Smooth muscle cell (in vitro differentiated cells): ENCODE results near the gene VTI1A. TPM values are rescaled to one million over a fixed set of nuclear protein-coding genes. Genes with fewer than 3 reads are reported as not detected.

Experiments
- DNase-seq: peaks from one replicate; lab custom pipeline; 2025; ENCODE audit not compliant: unreplicated experiment; lab: John Stamatoyannopoulos, UW
- H2AFZ ChIP-seq: fragments of 200-600 bp; sonication (generic); 2 replicates; pipeline ENCODE4 v1.6.0; 2016; ENCODE audit warnings: antibody characterized with exemption, low read depth, mild to moderate bottlenecking
- H3F3A ChIP-seq: fragments of 200-600 bp; sonication (generic); 2 replicates; pipeline ENCODE4 v1.6.0; 2017; ENCODE audit warnings: antibody characterized with exemption, low read depth
- H3K27ac ChIP-seq: fragments of 200-600 bp; sonication (generic); 2 replicates; pipeline ENCODE4 v1.5.1; 2016; ENCODE audit warnings: low read depth, mild to moderate bottlenecking
- H3K27me3 ChIP-seq: fragments of 200-600 bp; sonication (generic); 2 replicates; pipeline ENCODE4 v1.6.1; 2016; ENCODE audit warnings: low read depth, mild to moderate bottlenecking
- H3K36me3 ChIP-seq: fragments of 200-600 bp; sonication (generic); 2 replicates; pipeline ENCODE4 v1.5.1; 2016; ENCODE audit warnings: low read depth
- H3K4me1 ChIP-seq: fragments of 200-600 bp; sonication (generic); 2 replicates; pipeline ENCODE4 v1.5.1; 2016; ENCODE audit warnings: low read depth
- H3K4me2 ChIP-seq: fragments of 200-600 bp; sonication (generic); 2 replicates; pipeline ENCODE4 v1.6.0; 2016; ENCODE audit warnings: mild to moderate bottlenecking
- H3K4me3 ChIP-seq: fragments of 200-600 bp; sonication (generic); 2 replicates; pipeline ENCODE4 v1.5.1; 2016; ENCODE audit warnings: mild to moderate bottlenecking
- H3K79me2 ChIP-seq: fragments of 200-600 bp; sonication (generic); 2 replicates; pipeline ENCODE4 v1.6.0; 2016; ENCODE audit warnings: low read depth, mild to moderate bottlenecking
- H3K9ac ChIP-seq: fragments of 200-600 bp; sonication (generic); 2 replicates; pipeline ENCODE4 v1.6.0; 2016; ENCODE audit warnings: low read depth
- H3K9me3 ChIP-seq: fragments of 200-600 bp; sonication (generic); replicated peaks from 2 replicates; pipeline ENCODE4 v1.5.1; 2016; ENCODE audit warnings: low read depth
- H4K20me1 ChIP-seq: fragments of 200-600 bp; sonication (generic); 2 replicates; pipeline ENCODE4 v1.6.0; 2016; ENCODE audit warnings: low read depth
- WGBS: methylation state at CpG from one replicate; pipeline ENCODE4 v1.1.7; 2016; ENCODE audit warnings: low lambda C conversion rate; 5-methylcytosine and 5-hydroxymethylcytosine counted together
- polyA plus RNA-seq: library from polyadenylated mRNA; unstranded; fragments of >200 nt; fragmentation: Nextera tagmentation; extraction: Ambion mirVana; gene quantifications from 2 replicates; pipeline ENCODE4 v1.2.1, GENCODE V29; 2016
- total RNA-seq: library from RNA; depleted of rRNA; stranded (reverse); fragments of >200 nt; gene quantifications from 2 replicates; pipeline ENCODE4 v1.2.3, GENCODE V29; 2014
- TF ChIP-seq, protein P1 (sequence below): fragments of 200-600 bp; sonication (generic); IDR thresholded peaks from 2 replicates; pipeline ENCODE4 v1.5.1; 2017; ENCODE audit warnings: borderline replicate concordance, mild to moderate bottlenecking, antibody characterized with exemption; ENCODE audit not compliant: insufficient read depth, poor library complexity, severe bottlenecking

The VTI1A gene
- total and polyA plus RNA-seq, 2 experiments from 2014 or later: 14.0 to 21.8 TPM

DNA sequence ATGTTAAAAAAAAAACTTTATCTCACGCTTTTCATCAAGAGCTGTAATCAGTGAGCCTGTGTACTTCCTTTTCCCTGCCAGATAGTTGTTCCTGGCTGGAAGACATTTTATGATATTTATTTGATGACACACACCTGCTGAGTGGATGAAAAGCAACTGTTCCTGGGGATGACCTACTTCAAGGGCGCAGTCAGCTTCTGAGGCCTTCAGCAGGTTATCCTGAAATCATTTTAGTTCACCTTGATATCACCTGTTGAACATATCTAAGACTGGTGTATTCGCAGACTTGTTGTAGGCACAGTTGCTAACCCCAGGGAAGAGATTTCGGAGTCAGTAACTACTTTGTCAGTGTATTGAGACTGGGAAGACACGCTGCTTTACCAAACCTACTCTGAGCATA is 268.6 kb downstream of the VTI1A start:
- H2AFZ ChIP-seq: no peak overlapping the region
- no peak overlapping the region for H3K9ac ChIP-seq
- no peaks in the 10 kb centered on the region for H3K9me3 ChIP-seq
- no peaks in the 10 kb centered on the region for H3F3A ChIP-seq
- H4K20me1 ChIP-seq: no peaks in the 10 kb centered on the region
- H3K36me3 ChIP-seq: no peaks in the 10 kb centered on the region
- H3K27me3 ChIP-seq: no peaks in the 10 kb centered on the region
- H3K79me2 ChIP-seq: no peaks in the 10 kb centered on the region
- H3K4me3 ChIP-seq: no peak overlapping the region
- no peak for DNase-seq
- H3K4me1 ChIP-seq: no peaks in the 10 kb centered on the region
- H3K4me2 ChIP-seq: no peak overlapping the region
- TF ChIP-seq, protein P1, sequence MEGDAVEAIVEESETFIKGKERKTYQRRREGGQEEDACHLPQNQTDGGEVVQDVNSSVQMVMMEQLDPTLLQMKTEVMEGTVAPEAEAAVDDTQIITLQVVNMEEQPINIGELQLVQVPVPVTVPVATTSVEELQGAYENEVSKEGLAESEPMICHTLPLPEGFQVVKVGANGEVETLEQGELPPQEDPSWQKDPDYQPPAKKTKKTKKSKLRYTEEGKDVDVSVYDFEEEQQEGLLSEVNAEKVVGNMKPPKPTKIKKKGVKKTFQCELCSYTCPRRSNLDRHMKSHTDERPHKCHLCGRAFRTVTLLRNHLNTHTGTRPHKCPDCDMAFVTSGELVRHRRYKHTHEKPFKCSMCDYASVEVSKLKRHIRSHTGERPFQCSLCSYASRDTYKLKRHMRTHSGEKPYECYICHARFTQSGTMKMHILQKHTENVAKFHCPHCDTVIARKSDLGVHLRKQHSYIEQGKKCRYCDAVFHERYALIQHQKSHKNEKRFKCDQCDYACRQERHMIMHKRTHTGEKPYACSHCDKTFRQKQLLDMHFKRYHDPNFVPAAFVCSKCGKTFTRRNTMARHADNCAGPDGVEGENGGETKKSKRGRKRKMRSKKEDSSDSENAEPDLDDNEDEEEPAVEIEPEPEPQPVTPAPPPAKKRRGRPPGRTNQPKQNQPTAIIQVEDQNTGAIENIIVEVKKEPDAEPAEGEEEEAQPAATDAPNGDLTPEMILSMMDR: no peak
- H3K27ac ChIP-seq: no peak overlapping the region
- 98% methylated on average over 5 of the region's 5 CpGs for WGBS

DNA sequence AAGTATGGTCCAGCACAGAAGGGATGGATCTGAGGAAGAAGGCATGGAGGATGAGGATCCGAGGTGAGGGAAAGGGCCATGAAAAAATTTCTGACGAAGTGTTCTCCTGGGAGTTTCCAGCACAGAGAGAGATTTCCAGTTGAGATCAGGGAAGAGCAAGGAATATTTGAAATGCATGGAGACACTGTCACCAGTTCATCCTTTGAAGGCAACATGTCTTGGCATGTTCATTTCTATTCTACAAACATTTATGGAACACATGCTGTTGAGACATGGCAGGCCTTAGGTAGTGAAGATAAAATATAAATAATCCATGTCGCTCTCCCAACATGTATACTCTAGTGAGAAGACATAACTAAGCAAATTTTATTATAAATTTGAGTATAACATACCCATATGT is 269.1 kb downstream of the VTI1A start:
- Histone ChIP-seq H3F3A (no peaks in the 10 kb centered on the region), H3K79me2 (no peaks in the 10 kb centered on the region), H3K27ac (no peak overlapping the region), H3K27me3 (no peaks in the 10 kb centered on the region), H2AFZ (no peak overlapping the region), H3K9me3 (no peaks in the 10 kb centered on the region), H4K20me1 (no peaks in the 10 kb centered on the region), H3K9ac (no peak overlapping the region), H3K36me3 (no peaks in the 10 kb centered on the region), H3K4me1 (no peaks in the 10 kb centered on the region), H3K4me3 (no peak overlapping the region), H3K4me2 (no peak overlapping the region)
- TF ChIP-seq, protein P1: no peak
- DNase-seq: no peak
- 92% methylated on average over 3 of the region's 3 CpGs for WGBS

DNA sequence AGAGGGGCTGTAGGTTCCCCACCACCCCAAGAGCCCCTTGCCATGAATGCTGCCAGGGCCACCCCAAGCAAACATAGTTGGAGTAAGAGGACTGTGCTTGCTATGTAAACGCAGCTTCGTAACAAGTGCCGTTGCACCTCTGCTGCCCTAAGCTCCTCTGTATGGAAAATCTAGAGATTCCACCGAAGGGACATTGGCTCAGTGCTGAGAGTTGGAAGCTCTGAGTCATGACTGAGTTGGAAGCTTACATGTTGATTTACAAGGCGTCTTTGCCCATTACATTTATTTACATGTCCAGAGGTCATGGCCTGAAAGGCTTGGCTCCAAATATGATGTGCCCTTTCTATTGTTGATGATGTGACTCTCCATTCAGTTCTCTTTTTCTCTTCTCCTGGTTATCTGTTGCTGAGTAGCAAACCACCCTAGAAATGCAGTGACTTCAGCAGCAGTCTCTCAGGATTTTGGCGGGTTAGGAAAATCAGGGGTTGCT is 270.0 kb downstream of the VTI1A start:
- H3K36me3 ChIP-seq: no peaks in the 10 kb centered on the region
- H3F3A ChIP-seq: no peaks in the 10 kb centered on the region
- no peaks in the 10 kb centered on the region for H3K4me1 ChIP-seq
- no peaks in the 10 kb centered on the region for H3K27me3 ChIP-seq
- H4K20me1 ChIP-seq: no peaks in the 10 kb centered on the region
- H3K4me3 ChIP-seq: no peak overlapping the region
- no peak overlapping the region for H3K9ac ChIP-seq
- H3K9me3 ChIP-seq: no peaks in the 10 kb centered on the region
- TF ChIP-seq, protein P1: no peak
- 43% methylated on average over 6 of the region's 6 CpGs for WGBS
- H3K27ac ChIP-seq: no peak overlapping the region
- no peak for DNase-seq
- no peaks in the 10 kb centered on the region for H3K79me2 ChIP-seq
- H2AFZ ChIP-seq: no peak overlapping the region
- no peak overlapping the region for H3K4me2 ChIP-seq

DNA sequence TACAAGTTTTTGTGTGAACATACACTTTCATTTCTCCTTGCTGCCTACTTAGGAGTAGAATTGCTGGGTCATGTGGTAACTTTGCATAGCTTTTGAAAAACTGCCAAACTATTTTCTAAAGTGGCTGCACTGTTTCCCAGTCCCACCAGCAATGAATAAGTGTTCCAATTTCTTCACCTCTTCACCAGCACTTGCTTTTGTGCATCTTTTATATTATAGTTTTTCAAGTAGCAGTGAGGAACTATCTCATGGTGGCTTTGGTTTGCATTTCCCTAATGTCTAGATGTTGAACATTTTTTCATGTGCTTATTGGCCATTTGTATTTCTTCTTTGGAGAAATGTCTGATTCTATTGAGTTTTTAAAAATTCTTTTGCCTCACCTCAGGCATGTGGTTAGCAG is 273.2 kb downstream of the VTI1A start:
- DNase-seq: no peak
- Histone ChIP-seq H2AFZ (no peak overlapping the region), H3K4me3 (no peak overlapping the region), H4K20me1 (no peaks in the 10 kb centered on the region), H3K27me3 (no peaks in the 10 kb centered on the region), H3K9ac (no peak overlapping the region), H3K4me1 (peaks cover 22% of the 10 kb centered on the region), H3K36me3 (no peaks in the 10 kb centered on the region), H3K4me2 (no peak overlapping the region), H3K9me3 (no peaks in the 10 kb centered on the region), H3F3A (peaks cover 3% of the 10 kb centered on the region), H3K27ac (no peak overlapping the region), H3K79me2 (no peaks in the 10 kb centered on the region)
- TF ChIP-seq, protein P1: no peak
